NCI-H1092 (cell line): Measurements from ENCODE around the gene EFEMP2.
A peak's percentile ranks its signal among the peaks of the same experiment; 100 is the strongest.

Experiments
- DNase-seq: peaks from one replicate; lab custom pipeline; 2025; lab: John Stamatoyannopoulos, UW

EFEMP2 gene

DNA sequence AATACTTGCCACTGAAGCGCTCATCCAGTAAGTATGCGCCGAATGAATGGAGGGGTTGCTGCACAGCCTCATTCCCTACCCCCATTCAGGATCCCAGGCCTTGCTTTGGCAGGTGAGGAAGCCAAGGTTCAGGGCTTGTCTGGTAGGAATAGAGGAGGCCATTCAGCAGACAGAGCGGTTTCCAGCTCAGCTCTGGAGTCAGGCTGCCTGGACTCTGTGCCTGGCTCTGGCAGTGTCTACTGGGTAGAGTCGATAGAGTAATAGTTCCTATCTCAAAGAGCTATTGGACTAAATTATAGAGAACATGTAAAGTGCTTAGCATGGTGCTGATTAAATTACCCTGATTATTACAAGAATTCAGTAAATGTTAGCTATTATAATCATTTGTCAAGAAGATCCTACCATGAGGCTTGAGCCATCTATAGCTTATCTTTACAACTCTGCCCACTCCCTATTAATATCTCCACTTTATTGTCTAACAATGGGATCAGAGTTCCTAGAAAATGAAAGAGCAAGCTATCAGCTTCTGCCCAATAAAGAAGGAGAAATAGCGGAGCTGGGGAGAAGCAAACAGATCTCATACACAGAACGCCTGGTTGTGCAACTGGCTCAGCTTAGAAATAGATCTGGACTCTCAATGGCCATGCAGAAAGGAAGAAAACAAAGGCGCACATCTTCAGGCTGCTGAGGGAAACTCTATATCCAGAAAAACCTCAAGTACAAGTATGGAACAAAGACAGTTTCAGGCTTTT, 45.4 kb downstream of the EFEMP2 start:
- DNase-seq, result no peak

DNA sequence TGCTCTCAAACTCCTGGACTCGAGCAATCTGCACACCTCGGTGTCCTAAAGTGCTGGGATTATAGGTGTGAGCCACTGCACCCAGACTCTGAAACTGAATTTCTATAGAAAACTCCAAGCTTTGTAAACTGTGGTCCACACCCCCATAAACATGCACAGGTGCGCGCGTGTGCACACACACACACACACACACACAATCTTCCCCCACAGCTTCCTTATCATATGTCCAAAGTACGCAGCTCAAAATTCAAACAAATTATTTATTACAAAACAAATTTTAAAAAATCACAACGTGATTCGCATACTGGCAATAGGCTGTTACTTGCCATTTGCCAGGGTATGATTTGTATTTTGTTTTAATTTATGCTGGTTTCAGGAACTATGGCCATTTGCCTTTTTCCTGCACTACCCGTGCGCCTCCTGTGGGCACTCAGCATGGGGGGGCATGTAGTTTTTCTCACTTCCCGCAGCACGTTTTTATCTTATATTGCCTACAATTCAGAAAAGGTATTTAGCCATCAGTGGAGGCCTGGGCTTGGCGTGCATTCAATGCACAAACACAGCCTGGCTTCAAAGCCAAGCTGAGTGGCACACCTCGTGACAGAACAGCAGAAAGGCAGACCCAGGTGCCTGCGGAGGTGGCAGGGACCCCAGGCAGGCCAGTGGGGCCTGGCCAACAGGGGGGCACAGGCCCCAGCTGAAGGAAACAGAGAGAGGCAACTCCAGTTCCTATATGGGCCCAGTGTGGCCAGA, 49.6 kb downstream of the EFEMP2 start:
- DNase-seq, result peak; percentile 4

DNA sequence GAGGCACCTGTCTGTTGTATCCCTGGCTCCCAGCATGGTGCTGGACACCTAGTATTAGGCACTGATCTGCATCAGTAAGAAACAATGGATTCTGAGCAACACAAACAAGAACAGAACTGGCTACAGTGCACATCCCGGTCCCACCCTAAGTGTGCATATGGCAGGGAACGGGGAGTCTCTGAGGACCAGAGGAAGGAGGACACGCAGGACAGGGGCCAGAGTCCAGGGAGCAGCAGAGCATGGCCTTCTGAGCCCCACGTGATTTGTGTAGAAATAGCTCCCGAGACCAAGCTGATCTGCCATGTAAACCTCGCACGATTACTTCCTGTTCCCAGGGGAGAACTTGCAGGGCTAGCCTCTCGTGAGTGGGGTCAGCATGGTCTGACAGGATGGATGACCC, 51.5 kb downstream of the EFEMP2 start:
- DNase-seq, result no peak

DNA sequence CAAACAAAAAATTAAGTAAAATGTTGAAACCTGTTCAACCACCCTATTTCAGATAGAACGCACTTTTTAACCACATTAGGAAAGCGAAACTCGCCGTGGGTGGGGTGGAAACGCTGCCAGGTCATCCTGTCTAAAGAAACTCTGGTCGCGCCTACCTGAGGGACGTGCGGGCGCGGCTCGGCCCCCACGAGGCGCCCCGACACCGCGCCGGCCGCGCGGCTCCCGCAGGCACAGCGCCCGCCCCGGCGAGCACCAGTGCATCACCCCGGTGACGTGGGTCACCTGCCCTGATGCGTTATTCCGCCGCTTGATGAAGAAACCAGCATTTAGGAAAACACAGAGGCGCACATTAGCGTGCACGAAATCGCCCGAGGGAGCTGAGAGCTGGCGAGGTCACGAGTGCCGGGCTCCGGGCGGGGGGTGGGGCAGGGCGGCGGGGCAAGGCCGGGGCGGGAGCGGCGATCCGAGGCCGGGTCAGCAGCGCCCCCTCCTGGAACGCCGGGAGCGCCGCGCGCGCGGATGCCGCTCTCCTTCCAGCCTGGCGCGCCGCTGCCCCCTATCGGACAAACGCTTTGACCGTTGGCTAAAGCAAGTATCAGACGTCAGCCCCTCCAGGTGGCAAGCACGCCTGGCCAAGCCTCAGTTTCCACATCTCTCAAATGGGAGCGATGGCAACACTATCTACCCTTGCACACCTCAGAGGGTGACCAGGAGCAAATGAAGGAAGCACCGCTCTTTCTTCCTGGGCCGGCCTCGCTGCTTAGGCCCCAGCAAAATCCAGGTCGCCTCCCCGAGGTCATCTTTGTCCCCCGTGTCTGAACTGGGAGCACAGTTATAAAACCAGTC, 54.5 kb downstream of the EFEMP2 start:
- peak; percentile 92 for DNase-seq

DNA sequence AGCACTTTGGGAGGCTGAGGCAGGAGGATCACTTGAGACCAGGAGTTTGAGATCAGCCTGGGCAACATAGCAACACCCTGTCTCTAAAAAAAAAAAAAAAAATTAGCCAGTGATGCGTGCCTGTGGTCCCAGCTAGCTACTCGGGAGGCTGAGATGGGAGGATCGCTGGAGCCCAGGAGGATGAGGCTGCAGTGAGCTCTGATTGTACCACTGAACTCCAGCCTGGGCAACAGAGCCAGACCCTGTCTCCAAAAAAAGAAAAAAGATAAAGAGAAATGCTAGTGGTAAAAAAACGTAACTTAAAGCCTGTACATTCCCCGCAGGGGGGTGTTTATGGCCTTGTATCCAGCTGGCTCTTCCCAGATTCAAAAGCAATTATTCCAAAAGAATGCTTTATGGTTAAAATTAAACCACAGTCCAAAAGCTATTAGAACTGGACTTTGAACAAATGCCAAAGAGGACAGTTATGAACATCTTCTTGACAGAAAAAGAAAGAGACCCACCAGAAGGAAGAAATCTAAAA, 55.2 kb downstream of the EFEMP2 start:
- no peak for DNase-seq

DNA sequence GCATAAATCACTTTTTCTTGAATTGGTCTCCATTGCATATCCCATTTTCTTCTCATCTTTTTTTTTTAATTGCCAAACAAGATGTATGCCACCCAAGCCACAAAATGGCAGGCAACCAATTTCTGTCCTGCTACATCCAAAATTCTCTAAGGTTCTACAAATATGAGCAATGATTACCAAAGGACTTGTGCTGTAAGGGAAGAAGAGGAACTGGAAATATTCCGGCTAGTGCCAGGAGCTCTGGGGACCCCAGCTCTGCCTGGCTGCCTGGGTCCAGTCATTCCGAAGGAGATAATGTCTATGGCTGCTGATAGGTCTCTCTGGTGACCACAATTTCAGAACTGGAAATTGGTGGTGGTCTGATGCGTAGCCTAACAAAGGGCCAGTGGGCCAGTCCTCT, 55.9 kb downstream of the EFEMP2 start:
- DNase-seq, result no peak
